ENCODE results near the gene ESRRA. TPM values are rescaled to one million over a fixed set of nuclear protein-coding genes. Genes with fewer than 3 reads are reported as not detected.

Gene ESRRA
- total RNA-seq, 1 experiment from 2014 or later: 63.4 TPM

DNA sequence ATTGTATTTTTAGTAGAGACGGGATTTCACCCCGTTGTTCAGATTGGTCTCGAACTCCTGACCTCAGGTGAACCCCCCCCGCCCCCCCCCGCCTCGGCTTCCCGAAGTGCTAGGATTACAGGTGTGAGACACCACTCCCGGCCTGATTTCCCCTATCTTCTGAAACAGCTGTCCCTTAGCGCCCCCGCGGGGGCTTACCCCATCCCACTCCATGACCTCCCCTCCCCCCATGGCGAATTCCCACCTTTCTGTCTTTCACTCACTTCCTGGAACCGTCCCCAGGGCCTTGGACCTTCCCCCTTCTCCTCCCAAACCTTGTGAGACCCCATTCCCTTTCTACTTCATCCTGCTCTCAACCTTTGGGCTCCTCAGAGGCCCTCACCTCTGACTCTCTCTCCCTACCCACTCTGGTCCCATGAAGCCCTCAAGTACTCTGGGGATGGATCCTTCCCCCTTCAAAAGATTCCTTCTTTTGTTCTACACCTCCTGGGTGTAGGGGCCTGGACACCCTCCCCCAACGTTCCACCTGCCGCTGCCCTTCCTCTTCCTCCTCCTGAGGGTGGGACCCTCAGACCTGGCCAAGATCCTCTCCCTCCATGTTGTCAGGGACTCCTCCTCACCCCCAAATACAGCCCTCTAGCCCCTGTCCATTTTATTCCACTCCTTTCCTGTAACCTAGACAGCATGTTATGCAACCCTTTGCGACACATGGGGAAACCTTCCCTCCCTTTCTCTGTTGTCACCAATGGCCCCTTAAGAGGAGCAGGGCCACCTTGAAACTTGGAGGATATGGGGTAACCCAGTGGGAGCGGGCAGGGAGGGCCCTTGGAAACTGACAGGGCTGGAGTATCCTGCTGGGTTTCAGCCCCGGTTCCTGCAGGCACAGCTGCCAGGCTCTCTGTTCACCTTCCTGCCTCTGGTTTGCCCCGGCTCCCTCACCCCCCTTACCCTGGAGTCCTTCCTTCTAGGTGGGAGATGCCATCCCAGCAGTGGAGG is 13.7 kb downstream of the ESRRA start:
- H3K27ac Mint-ChIP-seq (ENCODE audit: low read depth, unreplicated experiment): peak overlapping the region; percentile 93
- H3K36me3 Mint-ChIP-seq (ENCODE audit: insufficient read depth, unreplicated experiment): peaks cover 58% of the 10 kb centered on the region
- ChIA-PET CTCF (interaction anchor here (0.6 to 10.2 kb wide), 9 partner anchors 12 to 456 kb away, joined by 3 to 148 read pairs (median 4); partner anchors contain the start of genes PLCB3 and RPS6KA4), POLR2A (interaction anchor here (0.6 to 5.8 kb wide), 13 partner anchors 10 to 1924 kb away, joined by 3 to 285 read pairs (median 10); partner anchors contain the start of genes CCDC88B, ESRRA, FKBP2 and RPS6KA4)
- peaks cover 34% of the 10 kb centered on the region for H3K4me1 Mint-ChIP-seq (ENCODE audit: insufficient read depth, unreplicated experiment)
- intact Hi-C loops (cut with micrococcal nuclease): loop anchor here (1.0 kb wide), 2 partner anchors 12 to 16 kb away; no protein-coding TSS in a partner anchor
- no peak for DNase-seq (ENCODE audit: unreplicated experiment)
- H3K4me3 Mint-ChIP-seq (ENCODE audit: unreplicated experiment): peak overlapping the region; percentile 86
- TF ChIP-seq, protein P1, sequence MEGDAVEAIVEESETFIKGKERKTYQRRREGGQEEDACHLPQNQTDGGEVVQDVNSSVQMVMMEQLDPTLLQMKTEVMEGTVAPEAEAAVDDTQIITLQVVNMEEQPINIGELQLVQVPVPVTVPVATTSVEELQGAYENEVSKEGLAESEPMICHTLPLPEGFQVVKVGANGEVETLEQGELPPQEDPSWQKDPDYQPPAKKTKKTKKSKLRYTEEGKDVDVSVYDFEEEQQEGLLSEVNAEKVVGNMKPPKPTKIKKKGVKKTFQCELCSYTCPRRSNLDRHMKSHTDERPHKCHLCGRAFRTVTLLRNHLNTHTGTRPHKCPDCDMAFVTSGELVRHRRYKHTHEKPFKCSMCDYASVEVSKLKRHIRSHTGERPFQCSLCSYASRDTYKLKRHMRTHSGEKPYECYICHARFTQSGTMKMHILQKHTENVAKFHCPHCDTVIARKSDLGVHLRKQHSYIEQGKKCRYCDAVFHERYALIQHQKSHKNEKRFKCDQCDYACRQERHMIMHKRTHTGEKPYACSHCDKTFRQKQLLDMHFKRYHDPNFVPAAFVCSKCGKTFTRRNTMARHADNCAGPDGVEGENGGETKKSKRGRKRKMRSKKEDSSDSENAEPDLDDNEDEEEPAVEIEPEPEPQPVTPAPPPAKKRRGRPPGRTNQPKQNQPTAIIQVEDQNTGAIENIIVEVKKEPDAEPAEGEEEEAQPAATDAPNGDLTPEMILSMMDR (IDR thresholded peaks at IDR 0.05; ENCODE audit: unreplicated experiment): no peak
- H3K9me3 Mint-ChIP-seq (ENCODE audit: unreplicated experiment): no peaks in the 10 kb centered on the region
- BruUV-seq (replicated peaks): no TSS peak
- H3K27me3 Mint-ChIP-seq (ENCODE audit: insufficient read depth, unreplicated experiment): no peaks in the 10 kb centered on the region

DNA sequence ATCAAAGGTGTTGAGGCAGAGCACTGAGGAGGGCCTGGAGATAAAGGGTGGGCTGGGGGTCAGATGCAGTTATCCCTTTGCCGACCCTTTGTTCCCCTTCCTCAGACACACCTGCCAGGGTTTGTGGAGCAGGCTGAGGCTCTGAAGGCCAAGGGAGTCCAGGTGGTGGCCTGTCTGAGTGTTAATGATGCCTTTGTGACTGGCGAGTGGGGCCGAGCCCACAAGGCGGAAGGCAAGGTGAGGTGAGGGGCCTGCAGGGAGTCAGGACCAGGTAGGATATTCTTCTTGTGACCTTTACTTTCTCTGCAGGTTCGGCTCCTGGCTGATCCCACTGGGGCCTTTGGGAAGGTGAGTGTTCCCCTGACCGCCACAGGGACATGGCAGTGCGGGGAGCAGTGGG is 15.2 kb downstream of the ESRRA start:
- Mint-ChIP-seq H3K27me3 (ENCODE audit: insufficient read depth, unreplicated experiment) (no peaks in the 10 kb centered on the region), H3K36me3 (ENCODE audit: insufficient read depth, unreplicated experiment) (peaks cover 43% of the 10 kb centered on the region), H3K9me3 (ENCODE audit: unreplicated experiment) (no peaks in the 10 kb centered on the region), H3K4me3 (ENCODE audit: unreplicated experiment) (peak overlapping the region; percentile 86), H3K4me1 (ENCODE audit: insufficient read depth, unreplicated experiment) (peaks cover 40% of the 10 kb centered on the region), H3K27ac (ENCODE audit: low read depth, unreplicated experiment) (peak overlapping the region; percentile 93)
- BruUV-seq (replicated peaks): no TSS peak
- TF ChIP-seq, protein P1 (IDR thresholded peaks at IDR 0.05; ENCODE audit: unreplicated experiment): no peak
- POLR2A ChIA-PET: interaction anchor here (0.8 to 5.6 kb wide), 4 partner anchors 16 to 81 kb away, joined by 3 to 285 read pairs (median 22); partner anchors contain the start of gene CCDC88B
- intact Hi-C loops (cut with micrococcal nuclease): no loop called here
- CTCF ChIA-PET: interaction anchor here (0.6 to 10.2 kb wide), 4 partner anchors 11 to 69 kb away, joined by 3 to 148 read pairs (median 50); partner anchors contain the start of genes PLCB3 and RPS6KA4
- DNase-seq (ENCODE audit: unreplicated experiment): no peak

DNA sequence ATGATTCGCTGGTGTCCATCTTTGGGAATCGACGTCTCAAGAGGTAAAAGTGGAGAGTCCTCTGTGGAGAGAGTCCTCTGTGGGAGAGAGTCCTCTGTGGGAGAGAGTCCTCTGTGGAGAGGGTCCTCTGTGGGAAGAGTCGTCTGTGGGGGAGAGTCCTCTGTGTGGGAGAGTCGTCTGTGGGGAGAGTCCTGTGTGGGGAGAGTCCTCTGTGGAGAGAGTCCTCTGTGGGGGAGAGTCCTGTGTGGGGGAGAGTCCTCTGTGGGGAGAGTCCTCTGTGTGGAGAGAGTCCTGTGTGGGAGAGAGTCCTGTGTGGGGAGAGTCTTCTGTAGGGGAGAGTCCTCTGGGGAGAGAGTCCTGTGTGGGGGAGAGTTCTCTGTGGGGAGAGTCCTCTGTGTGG is 15.7 kb downstream of the ESRRA start:
- ChIA-PET CTCF (interaction anchor here (0.6 to 10.2 kb wide), 3 partner anchors 11 to 1724 kb away, joined by 3 to 148 read pairs (median 33); partner anchors contain the start of gene RPS6KA4), POLR2A (interaction anchor here (1.0 to 5.6 kb wide), 5 partner anchors 12 to 35 kb away, joined by 3 to 285 read pairs (median 8); partner anchors contain the start of genes CCDC88B and ESRRA)
- TF ChIP-seq, protein P1 (IDR thresholded peaks at IDR 0.05; ENCODE audit: unreplicated experiment): no peak
- H3K4me1 Mint-ChIP-seq (ENCODE audit: insufficient read depth, unreplicated experiment): peaks cover 40% of the 10 kb centered on the region
- no peaks in the 10 kb centered on the region for H3K27me3 Mint-ChIP-seq (ENCODE audit: insufficient read depth, unreplicated experiment)
- H3K9me3 Mint-ChIP-seq (ENCODE audit: unreplicated experiment): no peaks in the 10 kb centered on the region
- peaks cover 38% of the 10 kb centered on the region for H3K36me3 Mint-ChIP-seq (ENCODE audit: insufficient read depth, unreplicated experiment)
- BruUV-seq (replicated peaks): no TSS peak
- H3K27ac Mint-ChIP-seq (ENCODE audit: low read depth, unreplicated experiment): peak overlapping the region; percentile 93
- H3K4me3 Mint-ChIP-seq (ENCODE audit: unreplicated experiment): peak overlapping the region; percentile 46
- intact Hi-C loops (cut with micrococcal nuclease): no loop called here
- DNase-seq (ENCODE audit: unreplicated experiment): no peak

DNA sequence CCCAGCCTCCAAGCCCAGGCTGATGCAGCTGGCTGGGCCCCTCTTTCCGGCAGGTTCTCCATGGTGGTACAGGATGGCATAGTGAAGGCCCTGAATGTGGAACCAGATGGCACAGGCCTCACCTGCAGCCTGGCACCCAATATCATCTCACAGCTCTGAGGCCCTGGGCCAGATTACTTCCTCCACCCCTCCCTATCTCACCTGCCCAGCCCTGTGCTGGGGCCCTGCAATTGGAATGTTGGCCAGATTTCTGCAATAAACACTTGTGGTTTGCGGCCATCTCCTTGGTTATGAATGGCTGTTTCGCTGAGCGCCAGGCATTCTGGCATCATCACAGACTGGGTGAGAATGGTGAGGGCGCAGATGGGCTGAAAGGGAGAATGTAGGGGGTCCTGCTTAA is 16.2 kb downstream of the ESRRA start:
- intact Hi-C loops (cut with micrococcal nuclease): no loop called here
- BruUV-seq (replicated peaks): no TSS peak
- peak overlapping the region; percentile 93 for H3K27ac Mint-ChIP-seq (ENCODE audit: low read depth, unreplicated experiment)
- TF ChIP-seq, protein P1 (IDR thresholded peaks at IDR 0.05; ENCODE audit: unreplicated experiment): no peak
- peak overlapping the region; percentile 46 for H3K4me3 Mint-ChIP-seq (ENCODE audit: unreplicated experiment)
- DNase-seq (ENCODE audit: unreplicated experiment): peak; percentile 88
- CTCF ChIA-PET: interaction anchor here (0.6 to 4.5 kb wide), 5 partner anchors 10 to 1724 kb away, joined by 3 to 33 read pairs (median 4); no protein-coding TSS in a partner anchor
- no peaks in the 10 kb centered on the region for H3K9me3 Mint-ChIP-seq (ENCODE audit: unreplicated experiment)
- POLR2A ChIA-PET: interaction anchor here (0.8 to 5.3 kb wide), 6 partner anchors 10 to 53 kb away, joined by 3 to 89 read pairs (median 5); partner anchors contain the start of gene ESRRA
- H3K27me3 Mint-ChIP-seq (ENCODE audit: insufficient read depth, unreplicated experiment): no peaks in the 10 kb centered on the region
- peaks cover 35% of the 10 kb centered on the region for H3K36me3 Mint-ChIP-seq (ENCODE audit: insufficient read depth, unreplicated experiment)
- H3K4me1 Mint-ChIP-seq (ENCODE audit: insufficient read depth, unreplicated experiment): peaks cover 40% of the 10 kb centered on the region
